ENCODE results near the gene G2E3. TPM values are rescaled to one million over a fixed set of nuclear protein-coding genes. Genes with fewer than 3 reads are reported as not detected.
"Not testable (repeated sequence)": the region's sequence is repeated elsewhere in the genome, so short reads cannot be mapped to it uniquely, and the experiment has no call there.

G2E3 gene
- 20.9 TPM for total RNA-seq (ENCODE audit: insufficient read depth, low replicate concordance)

- peak; percentile 93 for DNase-seq (ENCODE audit: low spot score)
These were observed at the start of gene G2E3 for GRCh38 chr14:30558675-30559555. Gene G2E3, plus strand, starts transcription at chr14:30559158. Its CDS starts 21,922 bp downstream, at chr14:30581080.

- DNase-seq (ENCODE audit: low spot score): no peak
These were observed 41.2 kb upstream of the G2E3 start for GRCh38 chr14:30517737-30518136.

- DNase-seq (ENCODE audit: low spot score): no peak
These were observed 39.9 kb upstream of the G2E3 start for GRCh38 chr14:30518867-30519560.

GRCh38 chr14:30519961-30520360 lies 39.0 kb upstream of the G2E3 start:
- no peak for DNase-seq (ENCODE audit: low spot score)

- no peak for DNase-seq (ENCODE audit: low spot score)
These were observed 38.4 kb upstream of the G2E3 start for GRCh38 chr14:30520536-30520935.

- DNase-seq (ENCODE audit: low spot score): peak; percentile 43
These were observed 36.8 kb upstream of the G2E3 start for GRCh38 chr14:30521899-30522736.

- DNase-seq (ENCODE audit: low spot score): no peak
These were observed 33.1 kb upstream of the G2E3 start for GRCh38 chr14:30525833-30526232.

- DNase-seq (ENCODE audit: low spot score): no peak
These were observed 31.8 kb upstream of the G2E3 start for GRCh38 chr14:30527196-30527595.

- no peak for DNase-seq (ENCODE audit: low spot score)
These were observed 30.8 kb upstream of the G2E3 start for GRCh38 chr14:30528119-30528518.

GRCh38 chr14:30528778-30529642 lies 29.9 kb upstream of the G2E3 start:
- no peak for DNase-seq (ENCODE audit: low spot score)

- no peak for DNase-seq (ENCODE audit: low spot score)
These were observed 26.7 kb upstream of the G2E3 start for GRCh38 chr14:30532264-30532663.

GRCh38 chr14:30533126-30533525 lies 25.8 kb upstream of the G2E3 start:
- DNase-seq (ENCODE audit: low spot score): no peak

- DNase-seq (ENCODE audit: low spot score): no peak
These were observed 17.6 kb upstream of the G2E3 start for GRCh38 chr14:30541318-30541717.

- not testable (repeated sequence) for DNase-seq (ENCODE audit: low spot score)
These were observed 12.2 kb upstream of the G2E3 start for GRCh38 chr14:30546735-30547134.

- no peak for DNase-seq (ENCODE audit: low spot score)
These were observed 11.4 kb upstream of the G2E3 start for GRCh38 chr14:30547388-30548048.

- DNase-seq (ENCODE audit: low spot score): no peak
These were observed 8.6 kb upstream of the G2E3 start for GRCh38 chr14:30550335-30550734.

GRCh38 chr14:30551460-30551859 lies 7.5 kb upstream of the G2E3 start:
- DNase-seq (ENCODE audit: low spot score): no peak

GRCh38 chr14:30553311-30553989 lies 5.5 kb upstream of the G2E3 start:
- DNase-seq (ENCODE audit: low spot score): no peak

GRCh38 chr14:30558362-30558674 lies 640 bp upstream of the G2E3 start:
- DNase-seq (ENCODE audit: low spot score): no peak

- DNase-seq (ENCODE audit: low spot score): peak; percentile 26
These were observed 707 bp downstream of the G2E3 start for GRCh38 chr14:30559638-30560091.

Measured in umbilical cord (tissue), 2 donors.